DMS53 treated with DMSO at 0.1 percent for 48 hours (cell line): ENCODE measurements around the gene ZBTB22.
A peak's percentile ranks its signal among the peaks of the same experiment; 100 is the strongest.
"Not testable (repeated sequence)": the region's sequence is repeated elsewhere in the genome, so short reads cannot be mapped to it uniquely, and the experiment has no call there.

Experiments
- DNase-seq: peaks from one replicate; lab custom pipeline; 2025; ENCODE audit not compliant: unreplicated experiment; lab: John Stamatoyannopoulos, UW

Gene ZBTB22

DNA sequence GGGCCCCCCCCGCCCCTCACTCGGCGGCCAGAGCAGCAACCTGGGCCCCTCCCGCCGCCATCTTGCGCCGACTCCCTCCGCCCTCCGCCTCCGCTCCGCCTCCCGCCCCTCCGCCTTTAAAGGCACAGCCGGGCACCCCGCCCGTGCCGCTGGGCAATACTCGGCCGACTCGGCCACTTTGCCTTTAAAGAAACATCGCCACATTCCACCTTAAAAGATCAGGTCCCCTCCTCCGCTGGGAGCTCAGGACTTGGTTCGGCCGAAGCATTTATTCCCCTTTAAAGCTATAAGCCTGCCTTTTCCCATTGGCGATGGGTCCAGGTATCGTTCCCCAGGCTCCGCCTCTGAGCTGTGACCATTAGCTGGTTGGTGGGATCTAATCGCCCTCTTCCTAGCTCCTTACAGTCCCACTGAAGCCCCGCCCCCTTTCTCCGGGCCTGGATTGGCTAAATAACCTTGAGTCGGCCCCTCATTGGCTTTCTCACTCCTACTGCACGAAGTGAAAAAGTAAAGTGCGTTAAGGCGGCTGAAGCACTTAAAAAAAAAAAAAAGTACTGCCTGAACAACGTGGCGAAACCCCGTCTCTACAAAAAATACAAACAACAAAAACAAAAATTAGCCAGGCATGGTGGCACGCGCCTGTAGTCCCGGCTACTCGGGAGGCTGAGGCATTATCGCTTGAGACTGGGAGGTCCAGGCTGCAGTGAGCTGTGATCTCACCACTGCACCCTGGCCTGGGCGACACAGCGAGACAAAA lies at the start of gene ZBTB22:
ZBTB22 (minus strand) TSS at position 76 of the 757 bp plus-strand sequence. CDS start 828 bp downstream, outside the sequence.
- peak; percentile 96 for DNase-seq

- no peak for DNase-seq
Measured at GRCh38 chr6:33367009-33367714, 49.6 kb upstream of the ZBTB22 start.

DNA sequence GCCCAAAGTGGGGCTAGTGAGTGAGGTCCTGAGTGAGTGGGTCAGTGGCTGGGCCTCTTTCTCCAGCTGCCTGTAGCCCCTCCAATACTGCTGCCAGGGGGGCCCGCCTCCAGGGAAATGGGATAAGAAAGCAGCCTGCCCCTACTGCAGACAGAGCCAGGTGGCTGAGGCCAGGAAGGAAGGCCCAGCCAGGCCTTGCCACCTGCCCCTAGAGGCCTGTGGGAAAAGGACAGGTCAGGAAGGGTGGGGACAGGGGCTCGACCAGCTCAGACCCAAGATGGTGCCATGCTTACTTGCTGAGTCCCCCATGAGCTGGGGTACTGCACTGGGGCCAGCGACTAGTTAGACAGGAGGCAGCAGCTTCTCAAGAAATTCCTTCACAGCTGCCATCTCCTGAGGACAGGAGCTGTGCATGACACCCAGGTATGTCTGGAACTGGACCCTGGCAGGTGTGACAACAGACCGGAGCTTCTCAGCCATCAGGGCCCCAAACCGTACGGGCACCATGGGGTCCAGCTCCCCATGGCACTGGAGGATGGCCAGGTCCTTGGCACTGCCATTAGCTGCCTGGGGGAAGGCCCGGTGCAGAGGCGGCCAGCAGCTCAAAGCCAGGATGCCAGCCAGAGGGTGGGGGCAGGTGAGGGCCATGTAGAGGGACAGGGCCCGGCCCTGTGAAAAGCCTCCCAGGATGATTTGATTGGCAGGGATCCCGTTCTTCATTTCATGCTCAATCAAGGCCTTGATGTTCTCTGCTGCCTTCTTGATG lies 47.8 kb upstream of the ZBTB22 start:
- DNase-seq, result not testable (repeated sequence)

DNA sequence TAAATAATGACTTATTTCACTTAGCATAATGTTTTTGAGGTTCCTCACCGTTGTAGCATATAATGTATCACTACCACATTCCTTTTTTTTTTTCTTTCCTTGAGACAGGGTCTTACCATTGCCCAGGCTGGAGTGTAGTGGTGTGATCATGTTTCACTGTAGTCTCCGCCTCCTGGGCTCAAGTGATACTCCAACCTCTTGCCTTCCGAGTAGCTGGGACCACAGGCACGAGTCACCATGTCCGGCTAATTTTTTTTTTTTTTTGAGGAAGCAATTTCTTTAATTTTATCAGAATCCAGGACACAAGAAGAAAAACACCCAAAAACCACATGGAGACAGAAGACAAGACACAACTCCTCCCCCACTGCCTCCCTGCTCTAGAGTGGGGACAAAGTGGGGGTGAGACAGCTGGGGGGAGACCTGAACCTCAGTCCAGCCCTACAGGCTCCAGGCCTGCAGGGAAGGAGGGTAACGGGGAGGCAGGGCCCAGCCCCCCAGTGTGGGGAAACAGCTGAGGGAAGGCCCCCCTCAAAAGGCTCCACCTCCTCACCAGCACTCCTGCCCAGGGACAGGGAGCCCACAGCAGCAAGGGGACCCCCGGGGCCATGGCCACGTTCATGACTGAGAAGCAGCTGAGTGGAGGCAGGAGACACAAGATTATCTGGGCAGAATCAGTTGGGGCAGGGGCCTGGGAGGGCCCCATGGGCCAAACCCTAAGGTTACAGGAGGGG lies 47.1 kb upstream of the ZBTB22 start:
- DNase-seq, result peak; percentile 73

DNA sequence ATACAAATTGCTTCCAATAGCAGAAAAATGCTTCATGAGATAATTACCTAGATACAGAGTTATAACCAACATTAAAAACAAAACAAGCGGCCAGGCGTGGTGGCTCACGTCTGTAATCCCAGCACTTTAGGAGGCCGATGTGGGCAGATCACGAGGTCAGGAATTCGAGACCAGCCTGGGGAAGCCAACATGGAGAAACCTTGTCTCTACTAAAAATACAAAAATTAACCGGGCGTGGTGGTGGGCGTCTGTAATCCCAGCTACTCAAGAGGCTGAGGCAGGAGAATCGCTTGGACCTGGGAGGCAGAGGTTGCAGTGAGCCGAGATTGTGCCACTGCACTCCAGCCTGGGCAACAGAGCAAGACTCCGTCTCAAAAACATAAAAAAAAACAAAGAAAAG lies 45.9 kb upstream of the ZBTB22 start:
- not testable (repeated sequence) for DNase-seq

DNA sequence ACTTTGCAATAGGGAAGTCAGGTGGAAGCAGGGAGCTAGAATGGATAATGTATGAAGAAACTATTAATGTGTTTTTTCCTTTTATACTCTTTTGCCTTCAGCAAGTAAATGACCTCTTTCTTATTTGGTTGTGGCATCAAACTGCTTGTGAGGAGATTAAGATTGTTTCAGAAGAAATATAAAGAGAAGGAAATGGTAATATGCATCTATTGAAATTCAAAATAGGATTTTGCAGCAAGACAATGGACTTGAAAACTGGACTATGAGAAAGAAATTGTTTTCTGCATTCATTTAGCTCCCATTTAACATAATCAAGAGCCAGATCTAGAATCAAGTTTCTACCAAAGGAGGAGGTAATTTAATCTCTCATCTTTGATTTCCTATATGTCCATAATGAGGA lies 41.8 kb upstream of the ZBTB22 start:
- no peak for DNase-seq

DNA sequence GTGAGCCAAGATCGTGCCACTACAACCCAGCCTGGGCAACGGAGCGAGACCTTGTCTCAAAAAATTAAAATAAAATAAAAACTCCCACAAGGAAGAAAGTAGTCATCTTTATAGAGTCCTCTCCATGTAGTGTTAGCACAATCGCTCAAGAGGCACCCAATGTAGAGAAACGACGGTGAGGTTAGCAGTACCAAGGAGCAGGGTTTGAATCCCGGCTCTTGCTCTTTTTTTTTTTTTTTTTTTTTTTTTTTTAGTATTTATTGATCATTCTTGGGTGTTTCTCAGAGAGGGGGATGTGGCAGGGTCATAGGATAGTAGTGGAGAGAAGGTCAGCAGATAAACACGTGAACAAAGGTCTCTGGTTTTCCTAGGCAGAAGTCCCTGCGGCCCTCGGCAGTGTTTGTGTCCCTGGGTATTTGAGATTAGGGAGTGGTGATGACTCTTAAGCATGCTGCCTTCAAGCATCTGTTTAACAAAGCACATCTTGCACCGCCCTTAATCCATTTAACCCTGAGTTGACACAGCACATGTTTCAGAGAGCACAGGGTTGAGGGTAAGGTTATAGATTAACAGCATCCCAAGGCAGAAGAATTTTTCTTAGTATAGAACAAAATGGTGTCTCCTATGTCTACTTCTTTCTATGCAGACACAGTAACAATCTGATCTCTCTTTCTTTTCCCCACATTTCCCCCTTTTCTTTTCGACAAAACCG lies 39.8 kb upstream of the ZBTB22 start:
- DNase-seq, result not testable (repeated sequence)

- DNase-seq, result no peak
Measured at GRCh38 chr6:33356295-33356694, 38.8 kb upstream of the ZBTB22 start.

DNA sequence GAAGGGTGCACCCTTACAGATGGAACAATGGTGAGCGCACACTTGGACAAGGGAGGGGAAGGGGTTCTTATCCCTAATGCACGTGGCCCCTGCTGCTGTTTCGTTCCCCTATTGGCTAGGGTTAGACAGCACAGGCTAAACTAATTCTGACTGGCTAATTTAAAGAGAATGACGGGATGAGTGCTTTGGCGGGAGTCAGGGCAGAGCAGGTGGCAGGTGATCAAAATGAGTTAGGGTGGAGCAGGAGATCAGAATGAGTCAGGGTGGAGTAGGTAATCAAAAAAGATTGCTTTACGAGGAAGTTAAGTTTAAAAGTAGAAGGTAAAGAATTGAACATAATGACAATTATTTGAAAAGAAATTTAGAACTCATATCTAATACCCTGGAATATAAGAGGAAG lies 38.3 kb upstream of the ZBTB22 start:
- not testable (repeated sequence) for DNase-seq

DNA sequence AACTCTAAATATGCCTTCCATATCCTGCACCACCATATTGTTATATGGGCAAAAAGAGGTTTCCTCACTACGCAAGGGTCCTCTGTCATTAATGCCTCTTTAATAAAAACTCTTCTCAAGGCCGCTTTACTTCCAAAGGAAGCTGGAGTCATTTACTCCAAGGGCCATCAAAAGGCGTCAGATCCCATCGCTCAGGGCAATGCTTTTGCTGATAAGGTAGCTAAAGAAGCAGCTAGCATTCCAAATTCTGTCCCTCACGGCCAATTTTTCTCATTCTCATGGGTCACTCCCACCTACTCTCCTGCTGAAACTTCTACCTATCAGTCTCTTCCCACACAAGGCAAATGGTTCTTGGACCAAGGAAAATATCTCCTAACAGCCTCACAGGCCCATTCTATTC lies 30.3 kb upstream of the ZBTB22 start:
- DNase-seq, result no peak

DNA sequence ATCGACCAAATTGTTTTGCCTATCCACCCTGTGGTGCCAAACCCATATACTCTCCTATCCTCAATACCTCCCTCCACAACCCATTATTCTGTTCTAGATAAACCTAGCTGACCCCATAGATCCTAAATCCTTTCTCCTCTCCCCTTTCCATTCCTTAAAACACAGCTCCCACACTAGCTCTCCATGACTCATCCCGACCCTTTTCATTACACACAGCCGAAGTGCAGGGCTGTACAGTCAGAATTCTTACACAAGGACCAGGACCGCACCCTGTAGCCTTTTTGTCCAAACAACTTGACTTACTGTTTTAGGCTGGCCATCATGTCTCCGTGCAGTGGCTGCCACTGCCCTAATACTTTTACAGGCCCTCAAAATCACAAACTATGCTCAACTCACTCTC lies 29.4 kb upstream of the ZBTB22 start:
- not testable (repeated sequence) for DNase-seq

DNA sequence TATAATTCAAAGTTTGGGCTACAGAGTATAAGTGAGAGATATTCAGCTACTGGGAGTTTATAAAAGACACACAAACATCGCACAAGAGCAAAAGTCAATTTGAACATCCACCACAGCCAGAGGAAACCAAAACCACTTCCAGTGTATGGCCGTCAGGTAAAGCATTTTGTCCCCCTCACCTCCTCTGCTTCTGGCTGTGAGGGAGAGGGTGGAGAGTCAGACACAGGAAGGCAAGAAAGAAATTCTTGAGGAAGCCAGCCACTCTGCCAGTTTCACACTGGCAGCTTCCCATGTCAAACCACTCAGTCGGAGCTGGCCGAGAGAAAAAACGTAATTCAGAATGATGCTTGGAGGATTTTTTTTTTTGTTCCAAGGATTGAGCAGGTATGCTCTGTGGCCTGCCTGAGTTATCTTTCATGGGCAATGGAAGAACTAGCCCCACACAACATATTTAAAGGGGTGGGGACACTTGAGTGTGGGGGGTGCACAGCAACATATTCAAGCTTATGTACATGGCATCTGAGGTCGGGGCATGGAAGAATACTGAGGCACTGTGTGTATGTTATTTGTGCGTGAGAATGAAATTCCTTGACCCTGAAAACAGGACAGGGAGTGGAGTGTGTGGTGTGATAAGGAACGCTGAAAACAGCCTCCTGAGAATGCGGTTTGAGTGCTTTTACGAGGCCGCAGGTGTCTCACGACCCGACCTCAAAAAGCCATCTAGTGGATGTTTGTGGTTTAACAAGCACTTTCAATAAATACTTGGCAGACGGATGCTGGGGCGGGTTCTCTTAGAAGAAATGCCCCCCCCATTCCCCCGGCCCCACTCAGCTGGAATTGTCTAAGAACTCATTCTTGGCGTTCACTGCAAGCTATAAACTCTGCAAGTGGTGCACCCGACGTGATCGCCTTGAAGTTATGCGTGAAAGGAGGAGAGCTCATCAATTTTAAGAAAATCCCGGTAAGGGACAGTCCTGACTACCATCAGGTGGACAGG lies 27.5 kb upstream of the ZBTB22 start:
- DNase-seq, result peak; percentile 62

GRCh38 chr6:33343953-33344611 lies 26.5 kb upstream of the ZBTB22 start:
- no peak for DNase-seq

DNA sequence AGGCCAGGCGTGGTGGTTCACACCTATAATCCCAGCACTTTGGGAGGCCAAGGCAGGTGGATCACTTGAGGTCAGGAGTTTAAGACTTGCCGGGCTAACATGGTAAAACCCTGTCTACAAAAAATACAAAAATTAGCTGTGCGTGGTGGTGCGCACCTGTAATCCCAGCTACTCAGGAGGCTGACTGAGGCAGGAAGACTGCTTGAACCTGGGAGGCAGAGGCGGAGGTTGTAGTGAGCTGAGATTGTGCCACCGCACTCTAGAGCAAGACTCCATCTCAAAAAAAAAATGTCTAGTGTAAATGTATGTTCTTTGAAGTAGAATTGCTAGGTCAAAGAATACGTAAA lies 26.0 kb upstream of the ZBTB22 start:
- DNase-seq, result not testable (repeated sequence)

DNA sequence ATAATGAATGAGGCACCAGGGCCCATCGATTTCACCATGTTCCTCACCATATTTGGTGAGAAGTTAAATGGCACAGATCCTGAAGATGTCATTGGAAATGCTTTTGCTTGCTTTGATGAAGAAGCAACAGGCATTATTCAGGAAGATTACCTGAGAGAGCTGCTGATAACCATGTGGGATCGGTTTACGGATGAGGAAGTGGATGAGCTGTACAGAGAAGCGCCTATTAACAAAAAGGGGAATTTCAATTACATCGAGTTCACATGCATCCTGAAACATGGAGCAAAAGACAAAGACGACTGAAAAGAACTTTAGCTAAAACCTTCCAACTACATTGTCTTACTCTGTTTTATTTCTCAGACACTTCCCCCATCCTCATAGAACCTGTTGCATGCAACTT lies 21.6 kb upstream of the ZBTB22 start:
- DNase-seq, result no peak

DNA sequence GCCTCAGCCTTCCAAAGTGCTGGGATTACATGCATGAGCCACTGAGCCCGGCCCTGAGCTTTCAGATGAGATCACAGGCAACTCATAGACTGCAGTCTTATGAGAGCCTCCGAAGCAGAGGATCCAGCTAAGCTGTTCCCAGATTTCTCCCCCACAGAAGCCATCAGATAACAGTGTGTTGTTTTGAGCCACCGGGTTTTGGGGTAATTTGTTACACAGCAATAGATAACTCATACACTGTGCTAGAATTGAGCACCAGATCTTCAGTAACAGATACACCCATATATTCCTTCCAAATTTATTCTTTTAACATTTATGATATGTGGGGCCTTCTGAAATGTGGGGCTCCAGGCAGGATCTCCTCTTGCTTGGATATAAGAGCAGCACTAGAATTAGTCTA lies 19.0 kb upstream of the ZBTB22 start:
- no peak for DNase-seq

- DNase-seq, result no peak
Measured at GRCh38 chr6:33335916-33336315, 18.4 kb upstream of the ZBTB22 start.

DNA sequence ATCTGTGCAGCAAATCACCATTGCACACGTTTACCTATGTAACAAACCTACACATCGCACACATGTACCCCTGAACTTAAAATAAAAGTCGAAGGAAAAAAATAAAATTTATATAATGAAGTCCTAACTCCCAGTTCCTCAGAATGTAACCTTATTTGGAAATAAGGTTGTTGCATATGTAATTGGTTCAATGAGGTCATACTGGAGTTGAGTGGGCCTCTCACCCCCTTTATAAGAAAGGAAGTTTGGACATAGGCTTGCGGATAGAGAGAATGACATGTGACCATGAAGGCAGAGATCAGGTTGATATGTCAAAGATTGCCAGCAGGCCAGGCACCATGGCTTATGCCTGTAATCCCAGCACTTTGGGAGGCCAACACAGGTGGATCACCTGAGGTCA lies 16.1 kb upstream of the ZBTB22 start:
- no peak for DNase-seq

- DNase-seq, result no peak
Measured at GRCh38 chr6:33330736-33331135, 13.2 kb upstream of the ZBTB22 start.
